Activated naive CD8-positive, alpha-beta T cell treated with anti-CD3 and anti-CD28 coated beads for 36 hours (primary cell): Measurements from ENCODE around the gene NPM1. TPM values are rescaled to one million over a fixed set of nuclear protein-coding genes. Genes with fewer than 3 reads are reported as not detected.

ENCODE experiments used
- DNase-seq: peaks from one replicate; pipeline ENCODE4 v3.0.0; 2021
- H3K27ac Mint-ChIP-seq: one replicate; pipeline ENCODE4 v1.8.0; 2022; ENCODE audit warnings: mild to moderate bottlenecking, moderate library complexity, mixed read lengths
- H3K27me3 Mint-ChIP-seq: one replicate; pipeline ENCODE4 v1.8.0; 2022; ENCODE audit warnings: mild to moderate bottlenecking, mixed read lengths
- H3K36me3 Mint-ChIP-seq: one replicate; pipeline ENCODE4 v1.8.0; 2021; ENCODE audit warnings: mild to moderate bottlenecking, mixed read lengths
- H3K4me1 Mint-ChIP-seq: one replicate; pipeline ENCODE4 v1.8.0; 2021; ENCODE audit warnings: mixed read lengths
- H3K4me3 Mint-ChIP-seq: one replicate; pipeline ENCODE4 v1.8.0; 2022; ENCODE audit warnings: mild to moderate bottlenecking, moderate library complexity, mixed read lengths
- H3K9me3 Mint-ChIP-seq: one replicate; pipeline ENCODE4 v1.8.0; 2022; ENCODE audit warnings: mixed read lengths
- total RNA-seq, 2 experiments: library from RNA; stranded (reverse); gene quantifications; one replicate each; pipeline ENCODE4 v1.2.3, GENCODE V29; 2021

Gene NPM1
- total RNA-seq, 2 experiments from 2014 or later: 4,728 to 4,890 TPM

DNA sequence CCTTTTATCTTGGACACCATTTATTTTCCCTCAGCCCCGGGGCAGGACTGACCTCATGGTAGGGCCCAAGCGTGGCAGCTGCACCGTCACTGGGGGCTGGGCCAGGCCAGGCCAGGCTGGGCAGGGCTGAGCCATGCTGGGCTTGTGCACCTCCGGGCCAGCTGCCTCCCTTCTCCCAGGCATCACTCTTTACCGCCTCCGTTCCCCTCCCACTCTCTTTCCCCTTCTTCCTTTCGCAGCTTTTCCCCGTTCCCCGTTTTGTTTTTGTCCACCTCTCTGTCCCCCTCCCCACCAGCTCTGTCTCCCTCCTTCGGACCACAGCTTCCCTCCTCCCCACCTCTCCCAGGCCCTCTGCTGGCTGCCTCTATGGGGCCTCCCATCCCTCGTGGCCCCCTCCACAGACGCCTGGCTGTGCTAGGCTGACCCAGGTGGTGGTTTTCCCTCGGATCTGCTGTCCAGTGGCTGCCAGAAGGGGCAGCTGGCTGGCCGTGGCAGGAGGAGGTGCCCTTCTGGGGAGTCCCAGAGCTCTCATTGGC lies 49.7 kb downstream of the NPM1 start:
- Mint-ChIP-seq H3K27me3 (no peaks in the 10 kb centered on the region), H3K36me3 (no peaks in the 10 kb centered on the region), H3K4me1 (no peaks in the 10 kb centered on the region), H3K4me3 (no peak overlapping the region), H3K9me3 (no peaks in the 10 kb centered on the region), H3K27ac (no peak overlapping the region)
- no peak for DNase-seq

DNA sequence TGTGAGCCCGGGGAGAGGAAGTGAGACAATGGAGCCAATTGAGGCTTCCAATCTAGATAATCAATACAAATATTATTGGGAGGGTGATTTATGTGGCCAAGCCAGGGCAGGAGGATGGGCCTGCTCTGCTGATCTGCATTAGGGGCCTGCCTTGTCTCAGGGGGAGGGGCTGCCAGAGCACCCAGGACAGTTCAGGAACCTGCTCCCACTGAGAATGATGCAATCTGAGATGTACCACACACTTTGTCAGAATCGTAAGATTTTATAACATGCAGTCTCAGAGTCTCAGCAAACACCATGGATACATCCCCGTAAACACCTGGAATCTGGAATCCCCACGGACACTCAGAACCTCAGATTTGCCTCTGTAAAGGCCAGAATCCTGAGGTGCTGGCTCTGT lies 51.1 kb downstream of the NPM1 start:
- H3K27me3 Mint-ChIP-seq: no peaks in the 10 kb centered on the region
- H3K4me1 Mint-ChIP-seq: no peaks in the 10 kb centered on the region
- no peak overlapping the region for H3K4me3 Mint-ChIP-seq
- H3K27ac Mint-ChIP-seq: no peak overlapping the region
- H3K36me3 Mint-ChIP-seq: no peaks in the 10 kb centered on the region
- no peaks in the 10 kb centered on the region for H3K9me3 Mint-ChIP-seq
- DNase-seq: no peak

DNA sequence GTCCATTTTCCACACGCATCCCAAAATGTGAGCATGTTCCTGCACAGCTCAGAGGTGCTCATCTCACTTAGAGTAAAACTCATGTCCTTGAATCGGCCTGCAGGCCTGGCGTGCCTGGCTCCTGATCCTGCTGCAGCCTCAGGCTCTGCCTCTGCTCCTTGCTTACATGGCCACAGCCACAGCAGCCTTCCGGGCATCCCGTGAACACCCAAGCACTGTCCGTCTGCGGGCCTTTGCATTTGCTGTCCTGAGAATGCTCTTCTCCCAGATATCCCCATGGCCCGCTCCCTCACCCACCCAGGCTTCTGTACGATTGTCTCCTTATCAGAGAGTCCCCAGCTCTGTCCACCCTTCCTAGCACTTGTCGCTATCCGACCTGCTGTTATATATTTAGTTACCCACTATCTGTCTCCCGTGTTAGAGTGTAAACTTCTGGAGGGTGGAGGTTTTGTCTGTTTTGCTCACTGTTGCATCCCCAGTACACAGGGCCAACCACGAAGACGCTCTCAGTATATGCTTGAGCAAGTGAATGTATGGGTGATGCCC lies 53.7 kb downstream of the NPM1 start:
- Mint-ChIP-seq H3K4me1 (no peaks in the 10 kb centered on the region), H3K36me3 (no peaks in the 10 kb centered on the region), H3K27ac (no peak overlapping the region), H3K9me3 (no peaks in the 10 kb centered on the region), H3K27me3 (no peaks in the 10 kb centered on the region), H3K4me3 (no peak overlapping the region)
- DNase-seq: no peak

DNA sequence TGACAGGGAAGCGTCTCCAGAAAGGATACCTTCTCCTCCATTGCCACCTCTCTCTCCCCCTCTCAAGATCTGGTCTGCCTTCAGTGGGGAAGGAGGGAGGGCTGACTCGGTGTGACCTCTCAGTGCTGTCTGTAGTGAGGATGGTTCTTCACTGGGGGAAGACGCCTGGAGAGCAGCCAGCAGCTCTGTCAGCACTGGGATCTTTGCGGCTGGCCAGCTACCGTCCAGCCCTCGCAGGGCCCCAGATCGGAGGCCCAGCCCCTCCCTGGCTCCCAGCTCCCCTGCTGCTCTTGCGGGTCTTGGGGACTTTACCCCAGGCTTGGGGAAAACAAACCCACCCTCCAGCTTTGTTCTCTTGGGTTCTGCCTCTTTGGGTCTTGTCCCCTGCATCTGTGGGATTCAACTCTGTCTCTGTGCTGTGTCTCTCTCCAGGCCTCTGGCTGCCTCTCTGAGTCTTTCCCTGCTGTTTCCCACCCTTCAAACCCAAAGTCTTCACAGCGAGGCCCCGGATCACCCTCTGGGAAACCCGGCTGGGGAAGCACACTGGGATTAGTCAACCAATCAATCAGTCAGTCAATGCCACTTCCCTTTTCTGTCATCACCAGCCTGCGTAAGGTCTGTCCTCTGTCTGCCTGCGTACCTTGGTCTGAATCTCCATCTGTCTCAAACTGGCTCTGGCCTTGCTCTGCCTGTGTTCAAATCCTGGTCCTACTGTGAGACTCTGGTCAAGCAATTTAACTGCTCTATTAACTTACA lies 54.8 kb downstream of the NPM1 start:
- H3K4me1 Mint-ChIP-seq: no peaks in the 10 kb centered on the region
- H3K4me3 Mint-ChIP-seq: no peak overlapping the region
- peaks cover 8% of the 10 kb centered on the region for H3K27me3 Mint-ChIP-seq
- no peak overlapping the region for H3K27ac Mint-ChIP-seq
- DNase-seq: no peak
- no peaks in the 10 kb centered on the region for H3K36me3 Mint-ChIP-seq
- no peaks in the 10 kb centered on the region for H3K9me3 Mint-ChIP-seq

DNA sequence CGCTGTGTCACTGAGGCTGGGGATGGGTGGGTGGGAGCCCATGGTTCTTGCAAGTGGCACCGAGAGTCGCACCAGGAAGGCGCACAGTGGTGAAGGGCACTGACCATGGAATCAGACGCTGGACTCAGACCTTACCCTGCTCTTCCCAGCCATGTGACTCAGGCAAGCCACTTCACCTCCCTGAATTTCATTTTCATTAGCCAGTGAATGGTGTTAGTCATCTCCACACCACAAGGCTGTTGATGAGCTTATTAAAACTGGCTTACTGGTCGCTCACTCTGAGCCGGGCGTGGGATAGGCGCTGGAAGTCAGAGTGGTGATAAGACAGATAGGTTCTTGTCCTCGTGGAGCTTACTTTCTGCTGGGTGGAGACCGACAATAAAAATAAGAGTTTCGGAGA lies 56.9 kb downstream of the NPM1 start:
- H3K4me3 Mint-ChIP-seq: no peak overlapping the region

DNA sequence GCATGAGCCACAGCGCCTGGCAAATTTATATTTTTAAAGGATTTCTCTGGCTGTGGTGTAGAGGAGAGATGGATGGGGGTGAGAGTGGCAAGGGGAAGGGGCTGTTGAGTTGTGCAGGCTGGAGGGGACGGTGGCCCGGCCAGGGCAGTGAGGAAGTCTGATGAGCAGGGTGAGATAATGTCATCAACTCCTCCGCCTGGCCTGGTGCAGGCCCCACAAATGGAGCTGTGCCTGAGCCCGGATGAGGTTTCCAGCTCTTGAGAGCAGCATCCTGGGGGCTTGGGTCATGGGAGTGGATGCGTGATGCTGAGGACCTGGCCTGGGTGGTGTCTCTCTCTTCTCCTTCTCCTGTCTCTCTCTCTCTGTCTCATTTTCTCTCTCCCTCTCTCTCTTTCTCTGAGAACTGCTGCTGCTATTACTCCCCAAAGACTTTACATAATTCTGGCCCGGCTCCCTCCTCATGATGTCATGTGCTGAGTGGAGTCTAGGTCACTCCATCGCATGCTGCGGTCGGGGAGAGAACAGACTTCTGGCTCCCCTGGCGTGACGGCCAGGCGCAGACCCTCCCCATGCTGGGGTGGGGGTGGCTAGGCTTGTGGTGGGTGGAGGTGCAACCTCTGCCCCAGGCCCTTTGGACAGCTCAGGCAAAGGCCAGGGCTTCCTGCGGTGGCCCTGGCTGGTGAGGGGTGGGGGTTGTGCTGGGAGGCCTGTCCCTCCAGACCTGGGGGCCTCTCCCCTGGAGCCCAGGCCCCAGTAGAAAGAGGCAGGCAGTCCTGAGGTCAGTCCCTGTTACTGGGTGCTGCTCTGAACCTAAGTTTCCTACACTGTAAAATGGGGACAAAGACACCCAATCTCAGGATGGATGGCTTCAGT lies 58.2 kb downstream of the NPM1 start:
- H3K9me3 Mint-ChIP-seq: no peaks in the 10 kb centered on the region
- no peaks in the 10 kb centered on the region for H3K4me1 Mint-ChIP-seq
- DNase-seq: no peak
- no peaks in the 10 kb centered on the region for H3K36me3 Mint-ChIP-seq
- peaks cover 31% of the 10 kb centered on the region for H3K27me3 Mint-ChIP-seq
- H3K27ac Mint-ChIP-seq: no peak overlapping the region
- H3K4me3 Mint-ChIP-seq: no peak overlapping the region

More for the DNA sequence above, 56.9 kb downstream of the NPM1 start:
- H3K4me1 Mint-ChIP-seq: no peaks in the 10 kb centered on the region
- no peaks in the 10 kb centered on the region for H3K36me3 Mint-ChIP-seq
- no peak overlapping the region for H3K27ac Mint-ChIP-seq
- DNase-seq: no peak
- no peaks in the 10 kb centered on the region for H3K9me3 Mint-ChIP-seq
- peaks cover 22% of the 10 kb centered on the region for H3K27me3 Mint-ChIP-seq

DNA sequence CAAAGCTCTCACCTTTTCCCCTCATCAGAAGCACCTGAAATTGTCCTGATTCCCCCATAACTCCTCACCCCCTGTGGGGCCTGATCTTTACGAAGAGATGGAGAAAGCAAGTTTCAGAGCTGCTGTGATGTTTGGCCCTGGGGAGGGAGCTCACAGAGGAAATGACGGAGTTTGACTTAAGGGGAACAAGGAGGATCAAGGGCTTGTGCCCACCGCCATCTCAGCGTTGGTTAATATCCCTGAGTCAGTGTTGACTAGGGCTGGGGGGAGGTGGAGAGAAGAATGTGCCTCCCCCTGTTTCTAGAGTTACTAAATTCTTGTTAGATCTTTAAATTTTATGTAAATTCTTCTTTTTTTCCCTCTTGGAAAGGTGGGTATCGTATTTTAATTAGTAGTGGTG lies 59.6 kb downstream of the NPM1 start:
- Mint-ChIP-seq H3K27ac (no peak overlapping the region), H3K9me3 (no peaks in the 10 kb centered on the region), H3K4me1 (peaks cover 4% of the 10 kb centered on the region), H3K4me3 (no peak overlapping the region), H3K36me3 (no peaks in the 10 kb centered on the region), H3K27me3 (peaks cover 42% of the 10 kb centered on the region)
- no peak for DNase-seq

DNA sequence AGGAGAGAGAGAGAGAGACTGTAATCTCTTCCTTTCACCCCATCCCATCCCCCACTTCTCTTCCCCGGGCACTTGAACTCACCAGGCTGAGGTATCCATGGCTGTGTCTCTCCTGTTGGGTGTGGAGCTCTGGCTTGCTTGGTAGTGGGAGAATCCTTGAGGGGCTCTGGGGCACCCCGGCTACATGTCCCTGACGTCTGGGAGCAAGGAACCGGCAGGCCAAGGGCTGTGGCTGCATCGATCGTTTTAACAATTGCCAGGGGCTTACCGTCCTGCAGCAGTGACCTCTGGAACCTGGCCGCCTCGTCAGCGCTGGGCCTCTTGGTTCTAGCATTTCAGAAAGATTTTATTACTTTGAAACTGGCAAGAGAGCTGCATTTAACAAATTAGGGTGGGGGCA lies 61.8 kb downstream of the NPM1 start:
- Mint-ChIP-seq H3K36me3 (no peaks in the 10 kb centered on the region), H3K9me3 (no peaks in the 10 kb centered on the region), H3K27me3 (peaks cover 54% of the 10 kb centered on the region), H3K4me1 (peaks cover 4% of the 10 kb centered on the region), H3K4me3 (no peak overlapping the region), H3K27ac (no peak overlapping the region)
- DNase-seq: no peak

DNA sequence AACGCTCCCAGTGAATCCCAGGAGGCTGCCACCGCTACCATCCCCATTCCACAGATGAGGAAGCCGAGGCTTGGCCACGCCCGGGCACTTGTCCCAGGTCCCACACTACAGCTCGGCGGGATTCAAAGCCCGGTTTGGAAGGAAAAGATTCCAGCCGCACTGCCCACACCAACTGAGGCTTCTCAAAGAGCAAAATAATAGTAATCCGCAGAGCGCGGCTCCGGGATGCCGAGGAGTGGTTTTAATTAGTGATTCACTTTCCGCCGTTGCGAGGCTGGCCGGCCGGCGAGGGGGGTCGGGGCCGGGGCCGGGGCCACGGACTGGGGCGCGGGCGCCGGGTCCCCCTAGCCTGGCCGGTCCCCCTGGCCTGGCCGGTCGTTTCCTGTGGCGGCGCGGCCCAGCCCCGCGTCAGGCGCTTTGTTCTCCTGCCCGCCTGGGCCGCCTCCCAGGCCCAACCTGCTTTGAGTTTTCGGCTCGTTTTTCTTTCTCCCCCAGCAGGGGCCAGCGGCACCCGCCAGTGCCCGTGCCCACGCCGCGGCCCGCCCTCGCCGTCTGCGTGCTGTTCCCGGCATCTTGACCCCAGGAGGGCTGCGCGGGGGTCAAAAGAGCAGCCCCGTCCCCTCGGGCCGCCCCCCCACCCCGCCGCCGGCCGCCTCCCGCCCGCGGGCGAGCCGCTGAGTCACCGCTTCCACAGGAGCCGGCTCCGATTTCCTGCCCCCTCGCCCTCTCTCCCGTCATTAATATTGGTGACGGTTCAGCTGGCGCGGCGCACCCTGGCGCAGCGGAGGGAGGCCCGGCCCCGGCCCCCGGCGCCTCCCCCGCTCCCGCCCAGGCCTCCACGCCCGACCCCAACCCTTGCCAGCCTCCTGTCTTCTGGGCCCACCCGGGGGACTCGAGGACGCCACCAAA lies 63.0 kb downstream of the NPM1 start:
- H3K4me3 Mint-ChIP-seq: no peak overlapping the region
- no peaks in the 10 kb centered on the region for H3K36me3 Mint-ChIP-seq
- peaks cover 57% of the 10 kb centered on the region for H3K27me3 Mint-ChIP-seq
- H3K4me1 Mint-ChIP-seq: peaks cover 4% of the 10 kb centered on the region
- peak; percentile 53 for DNase-seq
- H3K27ac Mint-ChIP-seq: no peak overlapping the region
- no peaks in the 10 kb centered on the region for H3K9me3 Mint-ChIP-seq

DNA sequence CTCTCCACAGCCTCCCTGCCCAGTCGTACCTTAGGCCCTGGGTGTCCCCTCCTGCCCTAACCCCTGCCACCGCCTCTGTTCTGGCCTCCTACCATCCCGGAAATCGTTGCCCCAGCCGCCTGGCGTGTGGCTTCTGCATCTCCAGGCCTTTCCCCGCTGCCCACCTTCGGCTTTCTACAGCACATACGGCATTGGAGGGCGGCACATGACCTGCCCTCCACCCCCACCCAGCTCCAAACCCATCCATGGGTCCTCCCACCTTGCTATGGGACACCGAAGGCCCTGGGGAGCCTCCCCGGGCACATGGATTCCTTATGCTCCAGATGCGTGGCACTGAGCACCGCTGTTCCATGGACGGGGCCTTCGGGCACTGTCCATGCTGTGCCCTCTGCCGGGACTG lies 63.8 kb downstream of the NPM1 start:
- Mint-ChIP-seq H3K4me1 (peaks cover 4% of the 10 kb centered on the region), H3K4me3 (peak overlapping the region; percentile 35), H3K27ac (no peak overlapping the region), H3K36me3 (no peaks in the 10 kb centered on the region), H3K27me3 (peaks cover 57% of the 10 kb centered on the region), H3K9me3 (no peaks in the 10 kb centered on the region)
- no peak for DNase-seq

DNA sequence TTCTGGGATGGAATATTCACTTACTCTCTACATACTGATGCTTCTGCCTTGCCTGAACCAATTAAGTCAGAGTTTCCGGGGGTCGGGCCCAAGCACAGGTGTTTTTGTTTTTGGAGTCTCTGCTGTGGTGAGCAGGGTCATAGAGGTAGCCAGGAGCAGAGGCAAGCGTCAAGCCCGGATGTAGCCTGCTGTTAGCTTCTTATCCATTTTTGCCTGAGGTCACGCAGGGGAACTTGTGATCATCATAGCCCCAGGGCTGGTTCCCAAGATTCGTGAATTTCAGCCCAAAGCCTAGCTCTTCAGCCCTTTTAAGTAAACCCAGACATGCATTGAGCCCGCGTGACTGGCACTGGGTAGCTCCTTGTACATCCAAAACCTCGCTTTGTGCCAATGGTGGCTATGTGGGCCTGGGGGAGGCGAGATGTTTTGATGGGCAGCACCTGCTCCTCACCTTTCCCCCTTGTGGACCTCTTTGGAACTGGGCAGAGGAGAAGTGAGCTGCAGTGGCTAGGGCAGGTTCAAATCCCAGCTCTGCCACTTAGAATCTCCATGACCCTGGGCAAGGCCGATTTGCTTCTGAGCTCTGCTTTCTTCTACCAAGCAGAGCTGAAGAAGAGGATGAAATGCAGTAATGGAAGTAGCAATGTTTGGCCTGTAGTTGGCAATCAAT lies 65.5 kb downstream of the NPM1 start:
- Mint-ChIP-seq H3K9me3 (no peaks in the 10 kb centered on the region), H3K36me3 (no peaks in the 10 kb centered on the region), H3K27ac (no peak overlapping the region), H3K4me3 (no peak overlapping the region), H3K27me3 (peaks cover 44% of the 10 kb centered on the region), H3K4me1 (peaks cover 4% of the 10 kb centered on the region)
- no peak for DNase-seq

DNA sequence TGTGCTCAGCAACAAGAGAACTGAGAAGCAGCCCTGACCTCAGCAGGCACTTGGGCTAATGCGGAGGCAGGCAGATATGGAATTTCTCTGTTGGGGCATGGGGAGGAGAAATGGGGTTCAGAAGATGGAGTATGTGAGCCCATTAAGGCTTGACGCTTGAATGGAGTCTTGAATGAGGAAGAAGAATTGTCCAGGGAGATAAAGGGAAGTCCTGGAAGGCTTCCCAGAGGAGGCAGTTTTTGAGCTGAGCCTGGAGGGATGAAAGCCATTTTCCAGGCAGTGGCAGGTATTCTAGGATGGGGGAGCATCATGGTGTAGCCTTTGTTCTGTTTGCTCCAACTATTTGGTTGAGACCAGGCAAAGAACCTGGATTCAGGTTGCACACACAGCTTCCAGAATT lies 66.3 kb downstream of the NPM1 start:
- no peaks in the 10 kb centered on the region for H3K36me3 Mint-ChIP-seq
- no peak for DNase-seq
- H3K9me3 Mint-ChIP-seq: no peaks in the 10 kb centered on the region
- H3K4me3 Mint-ChIP-seq: no peak overlapping the region
- no peak overlapping the region for H3K27ac Mint-ChIP-seq
- H3K27me3 Mint-ChIP-seq: peaks cover 38% of the 10 kb centered on the region
- H3K4me1 Mint-ChIP-seq: peaks cover 4% of the 10 kb centered on the region

DNA sequence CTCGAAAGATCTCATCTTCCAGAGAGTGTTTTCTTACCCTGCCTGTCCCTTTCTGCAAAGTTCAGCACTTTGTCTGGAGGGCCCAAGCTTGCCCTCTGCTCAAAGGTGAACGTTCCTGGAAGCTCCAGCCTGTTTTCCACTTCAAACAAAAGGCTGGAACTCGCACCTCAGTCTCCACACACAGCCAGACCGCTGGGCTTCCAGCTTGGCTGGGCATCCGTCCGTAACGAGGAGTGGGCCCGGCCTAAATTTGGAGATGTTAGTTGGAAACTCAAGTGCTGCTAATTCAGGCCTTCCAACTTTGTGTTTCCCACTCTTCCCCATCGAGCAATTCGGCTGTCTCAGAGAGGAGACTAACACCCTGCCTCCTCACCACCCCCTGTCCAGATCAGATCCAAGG lies 66.9 kb downstream of the NPM1 start:
- no peak overlapping the region for H3K4me3 Mint-ChIP-seq
- H3K27me3 Mint-ChIP-seq: peaks cover 35% of the 10 kb centered on the region
- H3K27ac Mint-ChIP-seq: no peak overlapping the region
- no peaks in the 10 kb centered on the region for H3K36me3 Mint-ChIP-seq
- peaks cover 4% of the 10 kb centered on the region for H3K4me1 Mint-ChIP-seq
- H3K9me3 Mint-ChIP-seq: no peaks in the 10 kb centered on the region
- no peak for DNase-seq

DNA sequence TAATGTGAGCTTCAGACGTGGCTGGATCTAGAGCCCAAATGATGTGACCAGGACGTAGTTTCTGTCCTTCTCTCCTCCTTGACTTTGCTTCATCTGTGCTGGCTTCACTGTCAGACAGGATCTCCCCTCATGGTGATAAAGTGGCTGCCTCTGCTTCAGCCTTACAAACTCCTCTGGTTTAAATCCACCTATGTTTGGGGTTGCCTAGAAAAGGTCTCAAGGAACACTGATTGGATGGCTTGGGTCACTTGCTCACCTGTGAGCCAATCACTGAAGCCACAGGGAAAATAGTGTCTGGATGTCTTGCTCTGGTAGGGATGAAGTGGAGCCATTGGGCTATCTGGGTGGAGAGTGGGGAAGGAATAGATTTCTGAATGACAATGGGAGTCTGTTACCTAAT lies 67.9 kb downstream of the NPM1 start:
- peaks cover 4% of the 10 kb centered on the region for H3K4me1 Mint-ChIP-seq
- DNase-seq: no peak
- H3K36me3 Mint-ChIP-seq: no peaks in the 10 kb centered on the region
- peaks cover 26% of the 10 kb centered on the region for H3K27me3 Mint-ChIP-seq
- no peak overlapping the region for H3K27ac Mint-ChIP-seq
- H3K4me3 Mint-ChIP-seq: no peak overlapping the region
- H3K9me3 Mint-ChIP-seq: no peaks in the 10 kb centered on the region
